Stimulated activated CD4-positive, alpha-beta T cell treated with anti-CD3 and anti-CD28 coated beads, TNF-alpha, amount 100 ng/mL, for 4 hours (primary cell): ENCODE results near the gene SLC35A4.
"Not testable (repeated sequence)": the region's sequence is repeated elsewhere in the genome, so short reads cannot be mapped to it uniquely, and the experiment has no call there.

ENCODE experiments used
- DNase-seq, 3 experiments: peaks; one replicate each; pipeline ENCODE4 v3.0.0-alpha.2; 2020; ENCODE audit warnings: low read depth in 3 of 3

The SLC35A4 gene

DNA sequence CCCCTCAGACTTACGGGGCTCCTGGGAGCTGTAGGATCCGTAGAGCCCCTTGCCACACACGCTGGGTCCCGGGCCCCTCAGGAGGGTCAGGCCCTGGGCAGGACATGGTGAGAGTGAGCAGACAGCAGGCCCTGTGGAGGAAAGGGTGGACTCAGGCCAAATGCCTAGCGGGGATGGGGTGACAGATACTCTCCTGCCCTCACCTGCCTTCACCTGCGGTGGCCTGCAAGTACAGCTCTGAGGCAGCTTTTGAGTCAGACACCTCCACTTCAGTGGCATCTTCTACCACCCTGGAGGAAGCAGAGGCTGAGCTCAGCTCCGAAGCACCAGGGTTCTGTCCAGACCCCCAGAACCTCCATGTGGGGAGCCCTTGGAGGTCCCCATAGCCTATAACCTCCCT lies 26.2 kb downstream of the SLC35A4 start:
- DNase-seq, result no peak

DNA sequence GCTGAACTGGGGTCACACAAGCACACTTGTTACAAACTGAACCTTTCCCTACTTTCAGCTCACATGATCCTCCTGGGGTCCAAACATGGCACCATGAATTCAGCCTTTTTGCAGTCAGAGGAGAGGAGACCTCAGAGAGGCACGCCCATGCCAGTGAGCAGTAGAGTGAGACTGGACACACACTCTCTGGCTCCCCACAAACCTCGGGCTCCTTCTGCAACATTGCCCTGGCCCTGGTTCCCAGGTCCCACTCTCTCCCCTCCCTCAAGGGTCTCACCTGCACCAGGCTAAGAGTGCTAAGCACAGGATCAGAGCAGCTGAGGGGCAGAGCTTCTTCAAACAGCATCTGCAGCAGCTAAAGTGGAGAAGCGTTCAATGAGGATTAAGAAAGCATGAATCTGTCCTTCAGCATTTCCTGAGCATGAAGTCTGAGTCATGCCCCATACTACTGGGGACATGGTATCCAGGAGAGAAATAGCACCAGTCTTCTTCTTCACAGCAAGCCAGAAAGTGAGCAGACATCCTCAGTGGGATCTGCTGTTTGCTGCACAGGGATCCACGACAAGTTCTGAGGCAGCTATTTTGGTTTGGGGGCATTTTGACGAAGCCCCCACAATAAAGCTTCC lies 27.2 kb downstream of the SLC35A4 start:
- DNase-seq, result no peak

- not testable (repeated sequence) for DNase-seq
These were observed 28.4 kb downstream of the SLC35A4 start for GRCh38 chr5:140593070-140593469.

DNA sequence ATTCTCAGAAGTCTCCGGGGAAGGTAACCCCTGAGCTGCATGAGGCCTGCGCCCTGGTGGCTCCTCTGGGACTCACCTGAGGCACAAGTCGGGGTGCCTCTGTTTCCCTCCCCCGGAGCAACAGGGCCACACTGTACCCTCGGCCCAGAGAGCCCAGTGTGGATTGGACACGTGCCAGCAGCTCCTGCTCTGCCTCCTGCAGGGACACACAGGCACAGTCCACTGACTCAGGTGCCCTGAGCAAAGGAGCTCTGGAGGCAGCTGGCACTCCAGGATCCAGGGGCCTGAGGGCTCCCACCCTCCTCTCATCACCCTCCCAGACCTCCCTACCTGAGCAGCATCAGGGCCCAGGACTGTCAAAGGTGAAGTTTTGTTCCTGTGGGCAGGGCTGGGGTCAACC lies 29.5 kb downstream of the SLC35A4 start:
- no peak for DNase-seq

DNA sequence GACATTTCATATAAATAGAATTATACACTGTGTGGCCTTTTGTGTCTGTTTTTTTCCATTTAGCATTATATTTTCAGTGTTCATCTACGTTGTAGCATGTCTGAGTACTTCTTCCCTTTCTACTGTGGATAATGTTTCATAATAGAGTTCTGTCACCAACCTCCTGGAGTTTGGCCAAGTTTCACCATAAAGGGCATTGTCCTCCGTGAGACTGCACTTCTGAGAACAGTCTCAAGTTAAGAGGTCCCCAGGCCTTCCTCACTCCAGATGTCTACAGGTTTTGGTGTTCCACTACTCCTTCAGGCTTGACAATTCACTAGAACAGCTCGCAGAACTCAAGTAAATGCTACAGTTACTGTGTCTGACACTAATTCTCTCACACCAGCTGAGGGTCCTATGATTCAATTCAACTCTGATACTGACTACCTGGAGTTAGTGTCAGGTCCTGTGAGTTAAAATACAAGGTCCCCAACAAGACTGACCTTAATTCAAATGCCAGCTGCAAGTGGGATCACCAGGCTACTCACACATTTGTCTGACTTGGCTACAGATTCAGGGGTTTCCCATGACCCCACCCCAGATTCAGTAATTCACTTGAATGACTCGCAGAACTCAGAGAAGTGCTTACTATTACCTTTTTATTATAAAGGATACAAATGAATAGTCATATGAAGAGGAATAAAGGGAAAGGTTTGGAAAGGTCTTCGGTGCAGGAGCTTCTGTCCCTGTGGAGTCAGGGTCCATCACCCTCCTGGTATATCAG lies 31.1 kb downstream of the SLC35A4 start:
- DNase-seq, result no peak

DNA sequence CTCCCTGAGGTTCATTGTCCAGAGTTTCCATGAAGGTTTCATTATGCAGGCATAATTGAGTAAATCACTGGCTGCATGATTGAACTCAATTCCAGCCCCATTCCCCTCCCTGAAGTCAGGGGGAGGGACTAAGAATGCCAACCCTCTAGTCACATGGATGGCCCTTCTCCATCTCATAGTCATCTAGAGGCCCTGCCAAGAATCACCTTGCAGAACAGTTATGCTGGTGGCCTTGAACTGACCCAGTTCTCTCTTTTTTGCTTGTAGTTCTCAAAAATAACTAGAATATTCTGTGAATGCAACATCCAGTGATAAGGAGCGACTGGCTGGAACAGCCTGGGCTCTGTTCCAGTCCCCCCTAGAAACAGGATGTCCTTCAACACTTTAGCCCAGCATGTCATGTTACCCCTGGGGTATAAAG lies 31.7 kb downstream of the SLC35A4 start:
- DNase-seq, result no peak

DNA sequence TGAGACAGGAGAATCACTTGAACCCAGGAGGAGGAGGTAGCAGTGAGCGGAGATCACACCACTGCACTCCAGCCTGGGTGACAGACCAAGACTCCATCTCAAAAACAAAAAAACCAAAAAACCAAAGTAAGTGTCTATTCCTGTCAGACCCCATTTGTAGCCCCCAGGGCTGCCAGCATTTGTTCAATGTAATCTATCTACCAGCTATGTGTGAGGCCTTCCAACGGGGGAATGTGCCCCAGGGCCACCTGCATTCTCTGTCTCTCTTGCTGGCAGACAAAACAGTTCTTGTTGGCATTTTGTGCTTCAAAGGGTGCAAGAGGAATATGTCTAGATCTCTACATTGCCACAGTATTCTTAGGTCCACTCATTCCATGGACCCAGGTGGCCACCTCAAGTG lies 34.2 kb downstream of the SLC35A4 start:
- DNase-seq, result no peak

DNA sequence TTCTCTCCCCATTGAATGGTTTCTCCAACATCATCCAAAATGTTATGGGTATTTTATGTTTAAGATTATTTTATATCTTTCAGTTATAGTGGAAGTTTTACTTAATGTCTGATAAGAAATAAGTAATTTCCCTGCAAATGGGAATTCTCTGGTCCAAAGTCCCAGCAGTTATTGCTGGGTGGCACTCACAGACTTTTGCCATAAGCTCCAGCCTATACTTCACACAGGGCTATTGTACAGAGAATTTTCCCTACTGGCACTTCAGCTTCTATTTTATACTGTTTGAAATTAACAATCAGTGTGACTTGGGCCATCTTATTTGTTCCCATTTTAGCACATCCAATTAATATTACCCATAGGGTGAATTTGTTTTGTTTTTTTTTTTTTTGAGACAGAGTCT lies 35.5 kb downstream of the SLC35A4 start:
- no peak for DNase-seq

DNA sequence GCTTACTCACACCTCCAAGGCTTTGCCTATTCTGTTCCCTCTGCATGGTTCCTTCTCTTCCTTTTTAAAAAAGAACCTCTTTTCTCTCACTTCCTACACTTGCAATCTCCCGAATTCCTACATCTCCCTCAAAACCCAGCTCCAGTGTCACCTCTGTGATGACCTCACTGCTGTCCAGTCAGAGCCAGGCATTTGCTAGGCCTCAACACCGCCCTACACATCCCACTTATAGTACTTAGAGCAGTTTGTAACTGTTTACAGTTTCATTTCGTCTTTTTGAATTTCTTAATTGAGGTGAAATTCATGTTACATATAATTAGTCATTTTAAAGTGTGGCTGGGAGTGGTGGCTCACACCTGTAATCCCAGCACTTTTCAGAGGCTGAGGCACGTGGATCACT lies 37.5 kb downstream of the SLC35A4 start:
- no peak for DNase-seq

DNA sequence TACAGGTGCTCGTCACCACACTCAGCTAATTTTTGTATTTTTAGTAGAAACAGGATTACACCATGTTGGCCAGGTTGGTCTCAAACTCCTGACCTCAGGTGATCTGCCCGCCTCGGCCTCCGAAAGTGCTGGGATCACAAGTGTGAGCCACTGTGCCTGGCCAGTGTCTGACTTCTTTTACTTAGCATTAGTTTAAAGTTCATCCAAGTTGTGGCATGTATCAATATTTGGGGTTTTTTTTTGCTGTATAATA lies 38.7 kb downstream of the SLC35A4 start:
- not testable (repeated sequence) for DNase-seq

- no peak for DNase-seq
These were observed 39.1 kb downstream of the SLC35A4 start for GRCh38 chr5:140603734-140604133.

DNA sequence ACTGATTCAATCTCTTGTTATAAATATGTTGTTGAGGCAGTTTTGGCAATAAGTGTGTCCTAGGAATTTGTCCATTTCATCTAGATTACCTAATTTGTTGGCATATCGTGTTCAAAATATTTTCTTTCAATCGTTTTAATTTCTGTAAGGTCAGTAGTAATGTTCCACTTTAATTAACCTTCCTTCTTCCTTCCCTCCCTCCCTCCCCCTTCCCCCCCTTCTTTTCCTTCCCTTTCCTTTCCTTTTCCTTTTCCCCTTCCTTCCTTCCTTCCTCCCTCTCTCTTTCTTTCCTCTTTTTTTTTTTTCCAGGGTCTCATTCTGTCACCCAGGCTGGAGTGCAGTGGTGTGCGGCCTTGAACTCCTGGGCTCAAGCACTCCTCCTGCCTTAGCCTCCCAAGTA lies 41.3 kb downstream of the SLC35A4 start:
- DNase-seq, result no peak

DNA sequence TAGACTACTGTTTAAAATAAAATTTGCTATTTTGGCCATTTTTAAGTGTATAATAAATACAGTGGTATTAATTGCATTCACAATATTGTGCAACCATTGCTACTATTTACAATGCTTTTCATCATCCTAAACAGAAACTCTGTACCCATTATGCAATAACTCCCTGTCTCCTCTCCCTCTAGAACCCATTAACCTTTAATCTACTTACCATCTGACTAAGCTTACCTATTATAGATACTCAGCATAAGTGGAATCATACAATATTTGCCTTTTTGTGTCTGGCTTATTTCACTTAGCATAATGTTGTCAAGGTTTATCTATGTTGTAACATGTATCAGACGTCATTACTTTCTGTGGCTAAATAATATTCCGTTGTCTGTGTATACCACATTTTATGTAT lies 42.4 kb downstream of the SLC35A4 start:
- DNase-seq, result no peak

GRCh38 chr5:140608722-140609121 lies 44.1 kb downstream of the SLC35A4 start:
- no peak for DNase-seq

DNA sequence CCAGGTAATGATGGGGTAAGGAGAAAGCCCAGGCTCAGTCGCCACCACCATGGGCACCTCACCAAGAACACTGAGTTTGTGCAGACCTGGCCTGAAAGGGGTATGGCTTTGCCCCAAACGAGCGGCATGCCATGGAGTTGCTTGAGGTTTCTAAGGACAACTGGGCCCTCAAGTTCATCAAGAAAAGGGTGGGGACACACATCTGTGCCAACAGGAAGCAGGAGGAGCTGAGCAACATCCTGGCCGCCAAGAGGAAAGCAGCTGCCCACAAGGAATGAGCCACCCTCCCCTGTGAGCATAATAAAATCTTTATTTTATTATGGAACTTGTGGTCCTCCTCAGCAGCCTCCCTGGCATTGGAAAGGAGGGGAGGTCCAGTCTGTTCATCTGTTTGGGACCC lies 44.5 kb downstream of the SLC35A4 start:
- no peak for DNase-seq

GRCh38 chr5:140611020-140611521 lies 46.4 kb downstream of the SLC35A4 start:
- no peak for DNase-seq
